Measurements from ENCODE around the gene ITGB1BP1. TPM values are rescaled to one million over a fixed set of nuclear protein-coding genes. Genes with fewer than 3 reads are reported as not detected.

Gene ITGB1BP1
- total RNA-seq = 10 to 100 TPM; 10.7 to 27.7 (median 21.7) TPM

DNA sequence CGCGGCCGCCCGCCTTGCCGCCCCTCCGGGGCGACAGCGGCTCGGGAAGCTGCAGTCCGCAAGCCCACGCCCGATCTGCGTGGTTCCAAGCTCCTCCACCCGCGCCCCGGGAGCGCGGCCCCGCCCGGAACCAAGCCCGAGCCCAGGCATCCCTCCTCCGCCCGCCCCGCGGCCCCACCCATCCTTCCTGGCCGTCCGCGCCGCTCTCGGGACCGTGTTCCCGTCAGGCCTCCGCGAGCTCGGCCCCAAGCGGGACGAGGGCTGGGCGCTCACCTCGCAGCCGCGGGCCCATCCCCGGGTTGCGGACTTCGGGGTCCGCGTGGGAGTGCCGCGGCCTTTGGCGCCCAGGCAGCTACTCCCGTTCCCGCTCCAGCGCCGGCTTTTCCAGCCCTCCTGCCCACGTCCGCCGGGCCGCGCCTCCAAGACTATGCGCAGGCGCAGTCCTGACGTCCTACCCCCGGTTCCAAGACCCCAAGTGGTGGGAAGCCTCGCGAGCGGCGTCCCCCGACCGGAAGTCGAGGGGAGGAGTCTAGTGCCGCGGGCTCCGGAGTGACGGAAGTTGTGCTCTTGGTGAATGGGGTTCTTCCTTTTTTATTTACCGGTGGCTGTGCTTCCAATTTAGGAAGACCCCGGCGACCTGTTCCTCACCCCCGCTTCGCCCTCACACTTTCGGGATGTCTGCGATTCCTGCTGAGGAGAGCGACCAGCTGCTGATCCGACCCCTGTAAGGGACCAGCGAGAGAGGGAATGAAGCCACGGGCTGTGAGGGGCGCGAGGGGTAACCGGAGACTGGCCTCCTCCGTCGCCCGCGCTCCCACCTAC, at the start of gene ITGB1BP1, which contains the start of gene CPSF3:
ITGB1BP1 (minus strand) TSS at position 429 of the 822 bp plus-strand sequence. CDS start 4,831 bp downstream, outside the sequence.
CPSF3 (plus strand) TSS at position 555 of the 822 bp plus-strand sequence; CDS start at position 675, 120 bp downstream.
- H3K4me1 ChIP-seq = peaks cover 11 to 34% (median 24%) of the 10 kb centered on the region in 4 donors

GRCh38 chr2:9472511-9472910, 49.2 kb upstream of the ITGB1BP1 start:
- Histone ChIP-seq H3K4me1 (peaks cover 0 to 24% (median 18%) of the 10 kb centered on the region in 4 donors), H3K27ac (no peak overlapping the region), H3K4me3 (no peak overlapping the region), H3K27me3 (no peaks in the 10 kb centered on the region), H3K9me3 (no peaks in the 10 kb centered on the region), H3K36me3 (no peaks in the 10 kb centered on the region)
- intact Hi-C loops (cut with DNase I; ENCODE audit: low total_unique reads) = no loop called here
- in situ Hi-C loops (cut with MboI; ENCODE audit: low pct_ligation_motif_present in 1 of 4, low pct_unique_long_range_greater_than_20kb in 1 of 4, low sequenced_read_pairs in 3 of 4) = no loop called here
- no peak for DNase-seq
- 84 to 100% methylated on average over 2 to 9 of the region's 9 CpGs for WGBS, 2 donors (ENCODE audit: low coverage in 1 of 2)
- TF ChIP-seq POLR2AphosphoS5 (IDR thresholded peaks at IDR 0.05) (no peak), POLR2A (IDR thresholded peaks at IDR 0.05) (no peak), CTCF (IDR thresholded peaks at IDR 0.05) (no peak), EP300 (IDR thresholded peaks at IDR 0.05; ENCODE audit: low read depth) (no peak)

More for the DNA sequence above, at the start of gene ITGB1BP1, which contains the start of gene CPSF3:
- Histone ChIP-seq H3K36me3 (no peaks in the 10 kb centered on the region), H3K9me3 (no peaks in the 10 kb centered on the region), H3K27ac (peak within 1 kb of the TSS; percentile 90 to 98 (median 96)), H3K27me3 (no peaks in the 10 kb centered on the region), H3K4me3 (peak within 1 kb of the TSS; percentile 59 to 90 (median 83))
- in situ Hi-C loops (cut with MboI; ENCODE audit: low pct_ligation_motif_present in 1 of 4, low pct_unique_long_range_greater_than_20kb in 1 of 4, low sequenced_read_pairs in 3 of 4) (no loop called here), intact Hi-C loops (cut with DNase I; ENCODE audit: low total_unique reads) (no loop called here)
- WGBS, 2 donors (ENCODE audit: low coverage in 1 of 2) = 0% methylated on average over 33 of the region's 91 CpGs; no CpG with 5 or more reads in 1 of the 2 donors
- DNase-seq = peak; percentile 97
- TF ChIP-seq EP300 (IDR thresholded peaks at IDR 0.05; ENCODE audit: low read depth) (no peak), POLR2A (IDR thresholded peaks at IDR 0.05) (peak; percentile 48), CTCF (IDR thresholded peaks at IDR 0.05) (peak in 4 of 5 experiments; percentile 26 to 34 (median 32)), POLR2AphosphoS5 (IDR thresholded peaks at IDR 0.05) (peak in 2 of 3 donors; percentile 54 to 79)

DNA sequence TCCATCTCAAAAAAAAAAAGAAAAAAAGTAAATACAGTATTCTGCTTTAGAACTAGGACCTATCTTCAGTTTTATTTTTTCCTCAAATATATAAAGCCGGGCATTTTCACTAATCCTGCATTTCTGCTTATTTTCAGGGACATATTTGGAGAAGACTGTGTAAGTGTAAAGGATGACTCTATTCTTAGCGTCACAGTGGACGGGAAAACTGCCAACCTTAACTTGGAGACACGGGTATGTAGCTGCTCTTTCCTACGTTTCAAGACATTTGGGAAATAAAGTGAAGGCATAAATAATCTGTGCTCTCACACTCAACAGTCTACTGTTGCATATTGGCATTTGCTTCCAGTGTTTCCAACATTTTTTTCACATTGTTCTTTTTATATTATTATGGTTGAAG, 47.9 kb upstream of the ITGB1BP1 start:
- intact Hi-C loops (cut with DNase I; ENCODE audit: low total_unique reads) = no loop called here
- Histone ChIP-seq H3K27ac (no peak overlapping the region), H3K4me1 (peaks cover 0 to 22% (median 15%) of the 10 kb centered on the region in 4 donors), H3K36me3 (no peaks in the 10 kb centered on the region), H3K9me3 (no peaks in the 10 kb centered on the region), H3K27me3 (no peaks in the 10 kb centered on the region), H3K4me3 (no peak overlapping the region)
- WGBS, 2 donors (ENCODE audit: low coverage in 1 of 2) = 90 to 91% methylated on average over 5 of the region's 5 CpGs
- in situ Hi-C loops (cut with MboI; ENCODE audit: low pct_ligation_motif_present in 1 of 4, low pct_unique_long_range_greater_than_20kb in 1 of 4, low sequenced_read_pairs in 3 of 4) = no loop called here
- no peak for TF ChIP-seq POLR2AphosphoS5 (IDR thresholded peaks at IDR 0.05)
- TF ChIP-seq POLR2A (IDR thresholded peaks at IDR 0.05) = no peak
- no peak for TF ChIP-seq CTCF (IDR thresholded peaks at IDR 0.05)
- TF ChIP-seq EP300 (IDR thresholded peaks at IDR 0.05; ENCODE audit: low read depth) = no peak
- DNase-seq = no peak

GRCh38 chr2:9467687-9468086, 44.4 kb upstream of the ITGB1BP1 start:
- intact Hi-C loops (cut with DNase I; ENCODE audit: low total_unique reads) = no loop called here
- Histone ChIP-seq H3K9me3 (no peaks in the 10 kb centered on the region), H3K27me3 (no peaks in the 10 kb centered on the region), H3K27ac (no peak overlapping the region), H3K4me3 (no peak overlapping the region), H3K36me3 (no peaks in the 10 kb centered on the region), H3K4me1 (no peaks in the 10 kb centered on the region)
- no peak for TF ChIP-seq EP300 (IDR thresholded peaks at IDR 0.05; ENCODE audit: low read depth)
- WGBS, 2 donors (ENCODE audit: low coverage in 1 of 2) = 88 to 93% methylated on average over 2 to 10 of the region's 10 CpGs
- in situ Hi-C loops (cut with MboI; ENCODE audit: low pct_ligation_motif_present in 1 of 4, low pct_unique_long_range_greater_than_20kb in 1 of 4, low sequenced_read_pairs in 3 of 4) = no loop called here
- no peak for DNase-seq
